Measurements from ENCODE around the gene LAMA2. TPM values are rescaled to one million over a fixed set of nuclear protein-coding genes. Genes with fewer than 3 reads are reported as not detected.

The LAMA2 gene
- total RNA-seq, 1 donor from 2014 or later: 18.0 TPM

DNA sequence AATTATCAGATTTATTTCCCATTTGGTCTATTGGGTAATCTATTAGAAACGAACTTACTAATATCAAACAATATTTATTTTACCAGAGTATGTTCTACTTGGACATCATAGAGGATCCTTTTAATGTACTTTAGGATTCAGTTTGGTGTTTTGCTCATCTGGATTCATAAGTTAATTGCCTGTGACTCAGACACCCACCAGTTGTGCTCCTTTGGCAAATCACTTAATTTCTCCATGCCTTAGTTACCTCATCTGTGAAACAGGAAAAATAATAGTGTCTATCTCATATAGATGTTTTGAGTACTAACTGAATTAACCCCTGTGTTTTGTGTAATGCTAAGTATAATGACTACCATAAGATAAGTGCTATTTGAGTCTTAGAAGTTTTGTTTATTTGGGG, 292.1 kb downstream of the LAMA2 start:
- TF ChIP-seq, protein P1, sequence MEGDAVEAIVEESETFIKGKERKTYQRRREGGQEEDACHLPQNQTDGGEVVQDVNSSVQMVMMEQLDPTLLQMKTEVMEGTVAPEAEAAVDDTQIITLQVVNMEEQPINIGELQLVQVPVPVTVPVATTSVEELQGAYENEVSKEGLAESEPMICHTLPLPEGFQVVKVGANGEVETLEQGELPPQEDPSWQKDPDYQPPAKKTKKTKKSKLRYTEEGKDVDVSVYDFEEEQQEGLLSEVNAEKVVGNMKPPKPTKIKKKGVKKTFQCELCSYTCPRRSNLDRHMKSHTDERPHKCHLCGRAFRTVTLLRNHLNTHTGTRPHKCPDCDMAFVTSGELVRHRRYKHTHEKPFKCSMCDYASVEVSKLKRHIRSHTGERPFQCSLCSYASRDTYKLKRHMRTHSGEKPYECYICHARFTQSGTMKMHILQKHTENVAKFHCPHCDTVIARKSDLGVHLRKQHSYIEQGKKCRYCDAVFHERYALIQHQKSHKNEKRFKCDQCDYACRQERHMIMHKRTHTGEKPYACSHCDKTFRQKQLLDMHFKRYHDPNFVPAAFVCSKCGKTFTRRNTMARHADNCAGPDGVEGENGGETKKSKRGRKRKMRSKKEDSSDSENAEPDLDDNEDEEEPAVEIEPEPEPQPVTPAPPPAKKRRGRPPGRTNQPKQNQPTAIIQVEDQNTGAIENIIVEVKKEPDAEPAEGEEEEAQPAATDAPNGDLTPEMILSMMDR (IDR thresholded peaks at IDR 0.05): no peak
- peaks cover 9% of the 10 kb centered on the region for H3K27me3 Mint-ChIP-seq (ENCODE audit: unreplicated experiment)
- no peaks in the 10 kb centered on the region for H3K9me3 Mint-ChIP-seq (ENCODE audit: unreplicated experiment)
- no peak overlapping the region for H3K27ac Mint-ChIP-seq (ENCODE audit: unreplicated experiment)
- DNase-seq (ENCODE audit: extremely low spot score, unreplicated experiment): no peak
- H3K4me3 Mint-ChIP-seq (ENCODE audit: unreplicated experiment): no peak overlapping the region
- H3K4me1 Mint-ChIP-seq (ENCODE audit: unreplicated experiment): peaks cover 9% of the 10 kb centered on the region
- H3K36me3 Mint-ChIP-seq (ENCODE audit: unreplicated experiment): no peaks in the 10 kb centered on the region

DNA sequence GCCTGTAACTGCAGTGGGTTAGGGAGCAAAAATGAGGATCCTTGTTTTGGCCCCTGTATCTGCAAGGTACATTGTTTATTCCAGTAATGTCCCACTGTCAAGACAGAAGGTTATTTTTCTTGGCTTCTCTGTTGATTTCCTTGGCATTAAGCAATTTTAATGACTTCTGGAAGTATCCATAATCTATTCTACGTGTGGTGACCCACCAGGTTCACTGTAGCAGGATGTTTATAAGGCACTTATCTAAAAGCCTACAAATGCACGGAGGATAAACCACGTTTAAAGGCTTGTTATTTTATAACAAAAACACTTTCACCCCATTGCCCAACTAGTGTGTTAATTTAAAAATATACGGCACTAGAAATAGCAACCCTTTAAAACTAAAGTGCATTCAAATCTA, 294.9 kb downstream of the LAMA2 start:
- no peak for DNase-seq (ENCODE audit: extremely low spot score, unreplicated experiment)
- H3K4me1 Mint-ChIP-seq (ENCODE audit: unreplicated experiment): peaks cover 6% of the 10 kb centered on the region
- no peaks in the 10 kb centered on the region for H3K36me3 Mint-ChIP-seq (ENCODE audit: unreplicated experiment)
- H3K27me3 Mint-ChIP-seq (ENCODE audit: unreplicated experiment): peaks cover 9% of the 10 kb centered on the region
- H3K27ac Mint-ChIP-seq (ENCODE audit: unreplicated experiment): no peak overlapping the region
- no peak overlapping the region for H3K4me3 Mint-ChIP-seq (ENCODE audit: unreplicated experiment)
- TF ChIP-seq, protein P1 (IDR thresholded peaks at IDR 0.05): no peak
- no peaks in the 10 kb centered on the region for H3K9me3 Mint-ChIP-seq (ENCODE audit: unreplicated experiment)

DNA sequence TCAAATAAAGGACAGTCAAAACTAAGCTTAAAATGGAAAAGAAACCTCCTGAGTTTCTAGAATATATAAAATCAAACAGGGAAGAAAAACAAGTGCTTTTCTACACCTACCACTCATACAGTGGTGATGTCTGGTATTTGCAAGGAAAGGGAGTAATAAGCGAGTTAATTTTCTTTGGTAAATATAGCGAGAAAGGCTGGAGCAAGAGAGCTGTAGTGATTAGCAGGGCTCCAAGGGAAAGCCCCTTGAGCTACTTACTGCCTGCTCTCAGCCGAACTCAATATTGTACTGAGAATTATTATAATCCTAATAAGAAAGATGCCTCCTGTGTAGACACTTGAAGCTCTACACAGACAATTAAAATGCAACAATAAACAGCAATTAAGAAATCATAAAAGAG, 296.3 kb downstream of the LAMA2 start:
- no peaks in the 10 kb centered on the region for H3K36me3 Mint-ChIP-seq (ENCODE audit: unreplicated experiment)
- no peaks in the 10 kb centered on the region for H3K9me3 Mint-ChIP-seq (ENCODE audit: unreplicated experiment)
- H3K4me3 Mint-ChIP-seq (ENCODE audit: unreplicated experiment): no peak overlapping the region
- peaks cover 9% of the 10 kb centered on the region for H3K27me3 Mint-ChIP-seq (ENCODE audit: unreplicated experiment)
- no peak overlapping the region for H3K27ac Mint-ChIP-seq (ENCODE audit: unreplicated experiment)
- TF ChIP-seq, protein P1 (IDR thresholded peaks at IDR 0.05): no peak
- peaks cover 6% of the 10 kb centered on the region for H3K4me1 Mint-ChIP-seq (ENCODE audit: unreplicated experiment)
- no peak for DNase-seq (ENCODE audit: extremely low spot score, unreplicated experiment)

DNA sequence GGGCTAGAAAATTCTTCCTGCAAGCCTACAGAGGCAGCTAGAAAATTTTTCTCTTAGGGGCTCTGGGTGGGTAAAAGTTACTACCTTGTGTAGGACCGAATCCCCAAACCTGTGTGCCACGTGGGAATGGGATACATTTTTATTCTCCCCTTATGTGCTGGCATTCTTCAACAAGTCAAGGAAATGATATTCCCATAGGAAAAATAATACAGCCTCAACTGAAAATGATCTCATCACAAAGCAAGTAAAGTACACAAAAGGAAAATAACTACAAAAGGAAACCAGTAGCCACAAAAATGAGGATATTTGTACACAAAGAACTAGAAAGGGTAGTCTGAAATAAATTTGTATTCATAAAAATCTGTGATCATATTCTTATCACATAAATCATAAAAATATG, 298.1 kb downstream of the LAMA2 start:
- Mint-ChIP-seq H3K4me1 (ENCODE audit: unreplicated experiment) (peaks cover 15% of the 10 kb centered on the region), H3K4me3 (ENCODE audit: unreplicated experiment) (no peak overlapping the region), H3K36me3 (ENCODE audit: unreplicated experiment) (no peaks in the 10 kb centered on the region), H3K27ac (ENCODE audit: unreplicated experiment) (no peak overlapping the region), H3K9me3 (ENCODE audit: unreplicated experiment) (no peaks in the 10 kb centered on the region), H3K27me3 (ENCODE audit: unreplicated experiment) (peaks cover 4% of the 10 kb centered on the region)
- TF ChIP-seq, protein P1 (IDR thresholded peaks at IDR 0.05): no peak
- no peak for DNase-seq (ENCODE audit: extremely low spot score, unreplicated experiment)

DNA sequence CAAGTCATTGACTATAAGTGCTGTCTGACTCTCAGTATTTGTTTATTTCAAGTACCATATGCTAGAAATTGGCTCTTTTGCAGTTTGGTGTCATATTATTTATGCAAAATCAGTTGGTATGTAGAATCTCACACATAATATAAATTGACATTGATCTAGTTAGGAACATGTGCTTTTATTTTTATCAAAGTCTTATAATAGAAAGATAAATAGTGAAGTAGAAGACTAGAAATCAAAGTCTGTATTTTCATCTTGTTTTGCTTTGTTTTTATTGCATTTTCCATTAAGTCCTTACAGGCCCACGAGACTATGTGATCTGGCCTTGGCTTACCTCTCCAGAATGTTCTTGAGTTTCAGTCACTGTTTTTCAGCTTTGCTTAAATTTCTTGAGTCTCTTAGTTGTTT, 300.3 kb downstream of the LAMA2 start:
- Mint-ChIP-seq H3K4me3 (ENCODE audit: unreplicated experiment) (no peak overlapping the region), H3K9me3 (ENCODE audit: unreplicated experiment) (no peaks in the 10 kb centered on the region), H3K4me1 (ENCODE audit: unreplicated experiment) (peaks cover 22% of the 10 kb centered on the region), H3K27ac (ENCODE audit: unreplicated experiment) (no peak overlapping the region), H3K27me3 (ENCODE audit: unreplicated experiment) (peaks cover 4% of the 10 kb centered on the region), H3K36me3 (ENCODE audit: unreplicated experiment) (no peaks in the 10 kb centered on the region)
- TF ChIP-seq, protein P1 (IDR thresholded peaks at IDR 0.05): no peak
- no peak for DNase-seq (ENCODE audit: extremely low spot score, unreplicated experiment)

Data from osteocyte (in vitro differentiated cells).